OCI-M2 (cell line): ENCODE results near the gene AGGF1.
"Not testable (repeated sequence)": the region's sequence is repeated elsewhere in the genome, so short reads cannot be mapped to it uniquely, and the experiment has no call there.

Experiments used
- DNase-seq: peaks from one replicate; lab custom pipeline; 2025; ENCODE audit not compliant: unreplicated experiment; lab: John Stamatoyannopoulos, UW

Gene AGGF1

GRCh38 chr5:77030097-77031071 is at the start of gene AGGF1:
AGGF1 (plus strand) TSS chr5:77030404; CDS start chr5:77030767, 363 bp downstream.
- peak; percentile 67 for DNase-seq

GRCh38 chr5:76980518-76981144 is 49.6 kb upstream of the AGGF1 start:
- DNase-seq = no peak

- DNase-seq = no peak
Measured at GRCh38 chr5:76982450-76982849, 47.8 kb upstream of the AGGF1 start.

GRCh38 chr5:76983468-76983867 is 46.7 kb upstream of the AGGF1 start:
- no peak for DNase-seq

- DNase-seq = no peak
Measured at GRCh38 chr5:76986825-76987526, 43.2 kb upstream of the AGGF1 start.

GRCh38 chr5:76990899-76991459 is 39.2 kb upstream of the AGGF1 start:
- no peak for DNase-seq

- DNase-seq = not testable (repeated sequence)
Measured at GRCh38 chr5:76993436-76993835, 36.8 kb upstream of the AGGF1 start.

- no peak for DNase-seq
Measured at GRCh38 chr5:76994337-76994736, 35.9 kb upstream of the AGGF1 start.

GRCh38 chr5:76998251-76998650 is 32.0 kb upstream of the AGGF1 start:
- not testable (repeated sequence) for DNase-seq

- no peak for DNase-seq
Measured at GRCh38 chr5:76999451-76999850, 30.8 kb upstream of the AGGF1 start.

GRCh38 chr5:77003246-77003645 is 27.0 kb upstream of the AGGF1 start:
- DNase-seq = no peak

GRCh38 chr5:77006124-77006523 is 24.1 kb upstream of the AGGF1 start:
- DNase-seq = no peak

- no peak for DNase-seq
Measured at GRCh38 chr5:77008413-77008812, 21.8 kb upstream of the AGGF1 start.

GRCh38 chr5:77010243-77010642 is 20.0 kb upstream of the AGGF1 start:
- DNase-seq = no peak

- DNase-seq = no peak
Measured at GRCh38 chr5:77011498-77011897, 18.7 kb upstream of the AGGF1 start.

- DNase-seq = no peak
Measured at GRCh38 chr5:77012601-77013000, 17.6 kb upstream of the AGGF1 start.

- no peak for DNase-seq
Measured at GRCh38 chr5:77015938-77016569, 14.2 kb upstream of the AGGF1 start.

- DNase-seq = no peak
Measured at GRCh38 chr5:77016962-77017361, 13.2 kb upstream of the AGGF1 start.

- no peak for DNase-seq
Measured at GRCh38 chr5:77017668-77018067, 12.5 kb upstream of the AGGF1 start.

GRCh38 chr5:77022511-77023417 is 7.4 kb upstream of the AGGF1 start:
- no peak for DNase-seq
